GM23248 (cell line): ENCODE results near the gene FBXL12. TPM values are rescaled to one million over a fixed set of nuclear protein-coding genes. Genes with fewer than 3 reads are reported as not detected.
A peak's percentile ranks its signal among the peaks of the same experiment; 100 is the strongest.

Experiments used
- DNase-seq: peaks from one replicate; pipeline ENCODE4 v3.0.0-alpha.2; 2015
- H2AFZ ChIP-seq: fragments of 200-600 bp; sonication (generic); 2 replicates; pipeline ENCODE4 v1.6.1; 2016; ENCODE audit warnings: antibody characterized with exemption
- H3F3A ChIP-seq: fragments of 200-600 bp; sonication (generic); 2 replicates; pipeline ENCODE4 v1.6.1; 2016; ENCODE audit warnings: mild to moderate bottlenecking, antibody characterized with exemption, mixed run types; ENCODE audit not compliant: insufficient read depth
- H3K27ac ChIP-seq: fragments of 200-600 bp; sonication (generic); 2 replicates; pipeline ENCODE4 v1.5.1; 2016; ENCODE audit warnings: mild to moderate bottlenecking
- H3K27me3 ChIP-seq: fragments of 200-600 bp; sonication (generic); replicated peaks from 2 replicates; pipeline ENCODE4 v1.6.1; 2016; ENCODE audit warnings: mild to moderate bottlenecking; ENCODE audit not compliant: insufficient read depth
- H3K36me3 ChIP-seq: fragments of 200-600 bp; sonication (generic); 2 replicates; pipeline ENCODE4 v1.6.1; 2016; ENCODE audit warnings: low read depth, mild to moderate bottlenecking
- H3K4me1 ChIP-seq: fragments of 200-600 bp; sonication (generic); 2 replicates; pipeline ENCODE4 v1.6.1; 2016; ENCODE audit warnings: mild to moderate bottlenecking; ENCODE audit not compliant: insufficient read depth
- H3K4me2 ChIP-seq: fragments of 200-600 bp; sonication (generic); one replicate; pipeline ENCODE4 v1.6.1; 2016; ENCODE audit warnings: mild to moderate bottlenecking; ENCODE audit not compliant: unreplicated experiment
- H3K4me3 ChIP-seq: fragments of 200-600 bp; sonication (generic); 2 replicates; pipeline ENCODE4 v1.5.1; 2016; ENCODE audit warnings: mild to moderate bottlenecking
- H3K79me2 ChIP-seq: fragments of 200-600 bp; sonication (generic); 2 replicates; pipeline ENCODE4 v1.6.1; 2016; ENCODE audit warnings: mild to moderate bottlenecking; ENCODE audit not compliant: insufficient read depth
- H3K9ac ChIP-seq: fragments of 200-600 bp; sonication (generic); 2 replicates; pipeline ENCODE4 v1.6.1; 2016; ENCODE audit warnings: mild to moderate bottlenecking
- H3K9me2 ChIP-seq: fragments of 200-600 bp; sonication (generic); 2 replicates; pipeline ENCODE4 v1.6.1; 2016; ENCODE audit warnings: mixed run types, mild to moderate bottlenecking, moderate library complexity; ENCODE audit not compliant: insufficient read depth
- H3K9me3 ChIP-seq: fragments of 200-600 bp; sonication (generic); one replicate; pipeline ENCODE4 v1.6.1; 2017; ENCODE audit warnings: low read depth
- H4K20me1 ChIP-seq: fragments of 200-600 bp; sonication (generic); 2 replicates; pipeline ENCODE4 v1.6.0; 2016; ENCODE audit not compliant: insufficient read depth
- EZH2 ChIP-seq: fragments of 200-600 bp; sonication (generic); IDR thresholded peaks from 2 replicates; pipeline ENCODE4 v1.6.1; 2018; ENCODE audit warnings: antibody characterized with exemption, mild to moderate bottlenecking; ENCODE audit not compliant: insufficient read depth, poor library complexity, severe bottlenecking
- EZH2phosphoT487 ChIP-seq: fragments of 200-600 bp; sonication (generic); IDR thresholded peaks from 2 replicates; pipeline ENCODE4 v1.6.1; 2018; ENCODE audit warnings: antibody characterized with exemption, moderate library complexity, mild to moderate bottlenecking, low read depth; ENCODE audit not compliant: insufficient read depth
- WGBS, 2 experiments: methylation state at CpG; one replicate each; pipeline ENCODE4 v1.1.6; 2015 to 2017; ENCODE audit warnings: low lambda C conversion rate in 2 of 2, low coverage in 1 of 2; ENCODE audit errors: missing lambda C conversion rate in 2 of 2; 5-methylcytosine and 5-hydroxymethylcytosine counted together
- in situ Hi-C: fragments of 300-500 bp; cut with MboI; formaldehyde crosslinking; loops from 2 replicates; pipeline ENCODE4 v1.15.0; 2020
- polyA plus RNA-seq: library from polyadenylated mRNA; unstranded; fragments of >200 nt; fragmentation: Nextera tagmentation; extraction: Ambion mirVana; gene quantifications from 2 replicates; pipeline ENCODE4 v1.2.1, GENCODE V29; 2016
- total RNA-seq: library from RNA; depleted of rRNA; stranded (reverse); fragments of >200 nt; shearing (Covaris generic); gene quantifications from 2 replicates; pipeline ENCODE4 v1.2.3, GENCODE V29; 2014

FBXL12 gene
- total and polyA plus RNA-seq, 2 experiments from 2014 or later: 21.9 to 27.1 TPM

DNA sequence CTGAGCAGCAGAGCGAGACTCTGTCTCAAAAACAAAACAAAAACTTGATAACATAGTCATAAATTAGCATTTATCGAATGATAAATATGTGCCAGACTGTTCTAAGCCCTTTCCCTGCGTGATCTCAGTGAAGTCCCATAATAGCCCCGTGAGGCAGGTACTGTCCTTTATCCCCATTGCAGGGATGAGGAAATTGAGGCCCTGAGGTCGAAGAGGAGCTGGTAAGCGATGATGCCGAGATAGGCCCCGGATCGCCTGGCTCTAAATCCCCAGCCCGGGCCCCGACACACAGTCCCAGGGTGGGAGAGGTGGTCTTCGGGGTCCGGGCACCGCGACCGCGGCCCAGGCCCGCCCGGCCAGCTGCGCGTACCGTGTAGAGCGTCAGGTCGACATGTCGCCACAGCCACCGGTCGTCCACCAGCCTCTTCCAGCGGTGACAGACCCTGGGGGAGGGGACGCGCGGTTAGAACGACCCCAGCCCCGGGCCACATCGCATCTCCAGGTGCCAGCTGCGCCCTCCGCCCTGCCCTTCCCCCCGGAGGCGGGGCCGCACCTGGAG, 625 bp downstream of the FBXL12 start:
- H3K9ac ChIP-seq: peak overlapping the region; percentile 91
- peaks cover 54% of the 10 kb centered on the region for H3K79me2 ChIP-seq
- 3 to 4% methylated on average over 37 to 39 of the region's 39 CpGs for whole genome bisulfite sequencing, 2 experiments
- no peak for TF ChIP-seq EZH2phosphoT487
- no peak for TF ChIP-seq EZH2
- H3K4me2 ChIP-seq: peak overlapping the region; percentile 89
- no peaks in the 10 kb centered on the region for H3K9me3 ChIP-seq
- peak overlapping the region; percentile 84 for H2AFZ ChIP-seq
- in situ Hi-C loops: no loop called here
- H3K9me2 ChIP-seq: no peaks in the 10 kb centered on the region
- H4K20me1 ChIP-seq: no peaks in the 10 kb centered on the region
- H3K36me3 ChIP-seq: no peaks in the 10 kb centered on the region
- no peaks in the 10 kb centered on the region for H3F3A ChIP-seq
- H3K27me3 ChIP-seq: no peaks in the 10 kb centered on the region
- H3K27ac ChIP-seq: peak overlapping the region; percentile 92
- peak overlapping the region; percentile 91 for H3K4me3 ChIP-seq
- H3K4me1 ChIP-seq: peaks cover 11% of the 10 kb centered on the region
- peak; percentile 23 for DNase-seq

DNA sequence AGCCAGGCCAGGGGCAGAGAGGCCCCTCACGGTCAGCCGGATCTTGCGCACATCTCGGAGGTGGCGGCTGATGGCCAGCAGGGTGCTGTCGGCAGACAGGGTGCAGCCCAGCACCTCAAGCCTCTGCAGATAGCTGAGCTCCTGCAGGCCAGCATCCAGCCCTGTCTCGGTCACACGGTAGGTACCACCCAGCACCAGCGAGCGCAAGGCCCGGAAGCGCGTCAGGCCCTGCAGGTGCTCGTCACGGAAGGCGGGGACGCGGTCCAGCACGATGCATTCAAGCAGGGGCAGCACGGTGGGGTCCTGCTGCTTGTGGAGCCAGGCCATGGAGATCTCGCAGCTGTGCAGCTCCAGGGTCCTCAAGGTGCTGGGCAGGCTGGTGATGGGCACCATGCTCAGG, 7.7 kb downstream of the FBXL12 start:
- in situ Hi-C loops: no loop called here
- no peak overlapping the region for H3K4me2 ChIP-seq
- peaks cover 3% of the 10 kb centered on the region for H3K36me3 ChIP-seq
- no peaks in the 10 kb centered on the region for H4K20me1 ChIP-seq
- DNase-seq: no peak
- TF ChIP-seq EZH2: no peak
- TF ChIP-seq EZH2phosphoT487: no peak
- no peaks in the 10 kb centered on the region for H3K27me3 ChIP-seq
- no peak overlapping the region for H3K4me3 ChIP-seq
- H3F3A ChIP-seq: no peaks in the 10 kb centered on the region
- peaks cover 46% of the 10 kb centered on the region for H3K79me2 ChIP-seq
- WGBS, 2 experiments: 97 to 98% methylated on average over 21 of the region's 21 CpGs
- H3K27ac ChIP-seq: no peak overlapping the region
- no peak overlapping the region for H2AFZ ChIP-seq
- no peaks in the 10 kb centered on the region for H3K9me3 ChIP-seq
- H3K9ac ChIP-seq: no peak overlapping the region
- H3K4me1 ChIP-seq: no peaks in the 10 kb centered on the region
- no peaks in the 10 kb centered on the region for H3K9me2 ChIP-seq

DNA sequence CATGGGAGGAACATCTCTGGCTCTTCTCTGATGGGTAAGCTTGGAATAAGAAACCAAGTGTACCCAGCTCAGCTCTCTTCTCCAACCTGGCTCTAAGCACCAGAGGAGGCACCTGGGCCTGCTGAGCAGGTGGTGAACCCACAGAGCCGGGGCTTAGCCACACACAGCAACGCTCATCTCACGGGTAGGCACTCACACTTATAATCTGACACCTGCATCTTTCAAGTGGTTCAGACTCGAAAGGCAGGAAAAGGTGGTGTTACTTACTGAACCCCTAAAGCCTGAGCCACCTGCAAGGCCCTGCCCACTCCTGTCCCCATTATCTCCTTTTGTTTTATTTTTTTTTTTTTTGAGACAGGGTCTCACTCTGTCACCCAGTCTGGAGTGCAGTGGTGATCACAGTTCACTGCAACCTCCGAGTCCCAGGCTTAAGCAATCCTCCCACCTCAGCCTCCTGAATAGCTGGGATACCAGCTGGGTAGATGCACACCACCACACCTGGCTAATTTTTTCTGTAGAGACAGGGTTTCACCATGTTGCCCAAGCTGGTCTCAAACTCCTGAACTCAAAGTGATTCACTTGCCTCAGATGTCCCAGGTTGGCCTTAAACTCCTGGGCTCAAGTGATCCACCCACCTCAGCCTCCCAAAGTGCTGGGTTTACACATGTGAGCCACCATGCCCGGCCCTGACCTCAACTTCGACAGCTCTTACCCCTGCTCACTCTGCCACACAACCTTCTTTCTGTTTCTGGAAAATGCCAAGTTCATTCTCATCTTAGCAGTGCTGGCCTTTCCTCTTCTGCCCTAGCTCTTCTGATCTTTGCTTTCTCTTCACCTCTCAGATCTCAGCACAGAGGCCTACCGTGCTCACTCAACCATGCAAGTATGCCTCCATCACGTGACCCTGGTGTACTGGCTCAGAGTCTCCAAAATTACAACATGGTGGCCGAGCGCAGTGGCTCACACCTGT, 9.7 kb downstream of the FBXL12 start:
- Histone ChIP-seq H3K9me2 (no peaks in the 10 kb centered on the region), H3K36me3 (peaks cover 3% of the 10 kb centered on the region), H3K9me3 (no peaks in the 10 kb centered on the region), H3K4me1 (no peaks in the 10 kb centered on the region), H3K4me3 (no peak overlapping the region), H3K4me2 (no peak overlapping the region), H3F3A (no peaks in the 10 kb centered on the region), H4K20me1 (no peaks in the 10 kb centered on the region), H3K9ac (no peak overlapping the region), H3K27ac (no peak overlapping the region), H3K79me2 (peaks cover 26% of the 10 kb centered on the region), H2AFZ (no peak overlapping the region), H3K27me3 (no peaks in the 10 kb centered on the region)
- no peak for DNase-seq
- TF ChIP-seq EZH2: no peak
- TF ChIP-seq EZH2phosphoT487: no peak
- in situ Hi-C loops: no loop called here
- 94 to 96% methylated on average over 11 of the region's 11 CpGs for WGBS, 2 experiments

DNA sequence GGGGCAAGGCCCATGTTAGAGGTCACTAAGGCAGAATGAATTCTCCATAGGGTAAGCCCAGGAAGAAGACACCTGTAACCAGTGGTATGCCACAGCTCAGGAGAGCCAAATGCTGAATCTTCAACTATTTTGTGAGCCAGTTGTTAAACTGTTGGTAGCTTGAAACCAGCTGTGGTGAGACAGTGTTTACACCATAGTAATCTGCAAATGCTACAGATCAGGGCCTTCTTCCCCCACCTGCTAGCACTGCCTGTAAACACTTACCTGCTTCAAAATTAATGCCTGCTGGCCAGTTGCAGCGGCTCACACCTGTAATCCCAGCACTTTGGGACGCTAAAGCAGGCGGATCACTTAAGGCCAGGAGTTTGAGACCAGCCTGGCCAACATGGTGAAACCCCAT, 12.1 kb downstream of the FBXL12 start:
- H3K27ac ChIP-seq: no peak overlapping the region
- H3K4me2 ChIP-seq: no peak overlapping the region
- H3K9me3 ChIP-seq: no peaks in the 10 kb centered on the region
- no peak for TF ChIP-seq EZH2phosphoT487
- TF ChIP-seq EZH2: no peak
- peaks cover 3% of the 10 kb centered on the region for H3K36me3 ChIP-seq
- no peaks in the 10 kb centered on the region for H3K4me1 ChIP-seq
- no peak overlapping the region for H3K9ac ChIP-seq
- H3F3A ChIP-seq: no peaks in the 10 kb centered on the region
- no peaks in the 10 kb centered on the region for H3K27me3 ChIP-seq
- H2AFZ ChIP-seq: no peak overlapping the region
- 96% methylated on average over 3 of the region's 3 CpGs for WGBS, 2 experiments
- in situ Hi-C loops: no loop called here
- H3K9me2 ChIP-seq: no peaks in the 10 kb centered on the region
- no peak overlapping the region for H3K4me3 ChIP-seq
- H4K20me1 ChIP-seq: no peaks in the 10 kb centered on the region
- peaks cover 3% of the 10 kb centered on the region; the same call in 1 of the 2 replicates for H3K79me2 ChIP-seq
- DNase-seq: no peak
